ENCODE measurements around the gene ADAMTS7. TPM values are rescaled to one million over a fixed set of nuclear protein-coding genes. Genes with fewer than 3 reads are reported as not detected.

ADAMTS7 gene
- total RNA-seq, 1 experiment from 2014 or later = 4.2 TPM

- no peaks in the 10 kb centered on the region for H3K9me3 ChIP-seq (ENCODE audit: low read length)
- no peak overlapping the region for H2AFZ ChIP-seq (ENCODE audit: low read length)
- no peak for DNase-seq
- ChIA-PET CTCF (no interaction called here), POLR2A (ENCODE audit: unreplicated experiment) (no interaction called here)
- H3K27me3 ChIP-seq (ENCODE audit: low read length) = no peaks in the 10 kb centered on the region
- intact Hi-C loops (cut with micrococcal nuclease) = no loop called here
- no peak overlapping the region for H3K4me2 ChIP-seq (ENCODE audit: low read length)
- TF ChIP-seq EZH2phosphoT487 (IDR thresholded peaks at IDR 0.05; ENCODE audit: borderline replicate concordance, low read length) (no peak), EZH2 (IDR thresholded peaks at IDR 0.05; ENCODE audit: low read length, unreplicated experiment) (no peak), CTCF (conservative IDR thresholded peaks at IDR 0.05; ENCODE audit: low read depth, low read length) (no peak)
- BruUV-seq (replicated peaks) = no TSS peak
- no peaks in the 10 kb centered on the region for H3F3A ChIP-seq (ENCODE audit: low read length, unreplicated experiment)
- no peaks in the 10 kb centered on the region for H3K9me2 ChIP-seq (replicated peaks; ENCODE audit: low read length)
- no peak overlapping the region for H3K9ac ChIP-seq (ENCODE audit: low read length)
- H4K20me1 ChIP-seq (ENCODE audit: low read length) = no peaks in the 10 kb centered on the region
- H3K79me2 ChIP-seq (ENCODE audit: low read length) = no peaks in the 10 kb centered on the region
- no peak for ATAC-seq
- H3K36me3 ChIP-seq (ENCODE audit: low read depth, low read length) = no peaks in the 10 kb centered on the region
- no peaks in the 10 kb centered on the region for H3K4me1 ChIP-seq (ENCODE audit: insufficient read depth, low read length)
- H3K4me3 ChIP-seq (ENCODE audit: low read length) = no peak overlapping the region
- H3K27ac ChIP-seq (ENCODE audit: low read length) = no peak overlapping the region
Observed at GRCh38 chr15:78855746-78856145, 44.5 kb upstream of the ADAMTS7 start.

GRCh38 chr15:78854833-78855372 is 43.6 kb upstream of the ADAMTS7 start:
- no TSS peak for BruUV-seq (replicated peaks)
- Histone ChIP-seq H3K9me3 (ENCODE audit: low read length) (no peaks in the 10 kb centered on the region), H3K9me2 (replicated peaks; ENCODE audit: low read length) (no peaks in the 10 kb centered on the region), H3K9ac (ENCODE audit: low read length) (no peak overlapping the region), H3K79me2 (ENCODE audit: low read length) (no peaks in the 10 kb centered on the region), H3K4me1 (ENCODE audit: insufficient read depth, low read length) (no peaks in the 10 kb centered on the region), H4K20me1 (ENCODE audit: low read length) (no peaks in the 10 kb centered on the region), H3K27ac (ENCODE audit: low read length) (no peak overlapping the region), H3F3A (ENCODE audit: low read length, unreplicated experiment) (no peaks in the 10 kb centered on the region), H2AFZ (ENCODE audit: low read length) (no peak overlapping the region), H3K4me2 (ENCODE audit: low read length) (no peak overlapping the region), H3K27me3 (ENCODE audit: low read length) (no peaks in the 10 kb centered on the region), H3K36me3 (ENCODE audit: low read depth, low read length) (no peaks in the 10 kb centered on the region), H3K4me3 (ENCODE audit: low read length) (no peak overlapping the region)
- no peak for DNase-seq
- intact Hi-C loops (cut with micrococcal nuclease) = no loop called here
- TF ChIP-seq CTCF (conservative IDR thresholded peaks at IDR 0.05; ENCODE audit: low read depth, low read length) (no peak), EZH2phosphoT487 (IDR thresholded peaks at IDR 0.05; ENCODE audit: borderline replicate concordance, low read length) (no peak), EZH2 (IDR thresholded peaks at IDR 0.05; ENCODE audit: low read length, unreplicated experiment) (no peak)
- POLR2A ChIA-PET (ENCODE audit: unreplicated experiment) = no interaction called here
- CTCF ChIA-PET = no interaction called here
- no peak for ATAC-seq

- H3K27me3 ChIP-seq (ENCODE audit: low read length) = no peaks in the 10 kb centered on the region
- H3K27ac ChIP-seq (ENCODE audit: low read length) = no peak overlapping the region
- no peaks in the 10 kb centered on the region for H3F3A ChIP-seq (ENCODE audit: low read length, unreplicated experiment)
- ATAC-seq (no peak), DNase-seq (no peak)
- no peak overlapping the region for H2AFZ ChIP-seq (ENCODE audit: low read length)
- no peaks in the 10 kb centered on the region for H3K9me2 ChIP-seq (replicated peaks; ENCODE audit: low read length)
- BruUV-seq (replicated peaks) = no TSS peak
- H3K4me2 ChIP-seq (ENCODE audit: low read length) = no peak overlapping the region
- TF ChIP-seq CTCF (conservative IDR thresholded peaks at IDR 0.05; ENCODE audit: low read depth, low read length) (no peak), EZH2 (IDR thresholded peaks at IDR 0.05; ENCODE audit: low read length, unreplicated experiment) (no peak), EZH2phosphoT487 (IDR thresholded peaks at IDR 0.05; ENCODE audit: borderline replicate concordance, low read length) (no peak)
- H3K4me1 ChIP-seq (ENCODE audit: insufficient read depth, low read length) = no peaks in the 10 kb centered on the region
- H3K79me2 ChIP-seq (ENCODE audit: low read length) = no peaks in the 10 kb centered on the region
- intact Hi-C loops (cut with micrococcal nuclease) = no loop called here
- ChIA-PET CTCF (interaction anchor here (0.6 kb wide), 1 partner anchor 43 kb away, joined by 3 read pairs; the partner anchor contains the start of gene ADAMTS7), POLR2A (ENCODE audit: unreplicated experiment) (no interaction called here)
- no peaks in the 10 kb centered on the region for H3K36me3 ChIP-seq (ENCODE audit: low read depth, low read length)
- H3K9ac ChIP-seq (ENCODE audit: low read length) = no peak overlapping the region
- no peaks in the 10 kb centered on the region for H4K20me1 ChIP-seq (ENCODE audit: low read length)
- H3K4me3 ChIP-seq (ENCODE audit: low read length) = no peak overlapping the region
- H3K9me3 ChIP-seq (ENCODE audit: low read length) = no peaks in the 10 kb centered on the region
Observed at GRCh38 chr15:78853500-78853899, 42.2 kb upstream of the ADAMTS7 start.

Measured in PC-3 (cell line).